IPS DF 4.7 (cell line): ENCODE measurements around the gene SSTR4.

Source experiments
- DNase-seq: peaks from one replicate; pipeline ENCODE4 v3.0.0-alpha.2; 2013; ENCODE audit warnings: low spot score; ENCODE audit errors: extremely low read depth

SSTR4 gene

GRCh38 chr20:23063581-23063980, 28.5 kb downstream of the SSTR4 start:
- DNase-seq: no peak

- no peak for DNase-seq
Observed at GRCh38 chr20:23065266-23066201, 30.4 kb downstream of the SSTR4 start.

GRCh38 chr20:23066772-23067171, 31.7 kb downstream of the SSTR4 start:
- DNase-seq: no peak

- no peak for DNase-seq
Observed at GRCh38 chr20:23068283-23068682, 33.2 kb downstream of the SSTR4 start.

- DNase-seq: no peak
Observed at GRCh38 chr20:23069108-23069507, 34.0 kb downstream of the SSTR4 start.

- DNase-seq: no peak
Observed at GRCh38 chr20:23071398-23071797, 36.3 kb downstream of the SSTR4 start.

GRCh38 chr20:23071996-23072395, 36.9 kb downstream of the SSTR4 start:
- DNase-seq: no peak

- DNase-seq: no peak
Observed at GRCh38 chr20:23072892-23073586, 37.9 kb downstream of the SSTR4 start.

GRCh38 chr20:23074052-23074451, 38.9 kb downstream of the SSTR4 start:
- no peak for DNase-seq

- DNase-seq: no peak
Observed at GRCh38 chr20:23077277-23077676, 42.2 kb downstream of the SSTR4 start.

GRCh38 chr20:23078351-23079015, 43.4 kb downstream of the SSTR4 start:
- no peak for DNase-seq

GRCh38 chr20:23079016-23079351, 43.9 kb downstream of the SSTR4 start:
- no peak for DNase-seq

- DNase-seq: no peak
Observed at GRCh38 chr20:23079926-23080325, 44.8 kb downstream of the SSTR4 start.

GRCh38 chr20:23080521-23080920, 45.4 kb downstream of the SSTR4 start:
- DNase-seq: no peak

GRCh38 chr20:23081263-23081819, 46.2 kb downstream of the SSTR4 start:
- no peak for DNase-seq

GRCh38 chr20:23082846-23083552, 47.9 kb downstream of the SSTR4 start:
- DNase-seq: no peak

GRCh38 chr20:23083553-23084220, 48.6 kb downstream of the SSTR4 start:
- DNase-seq: no peak

GRCh38 chr20:23084282-23084844, 49.3 kb downstream of the SSTR4 start:
- DNase-seq: no peak

GRCh38 chr20:23084845-23085365, 49.8 kb downstream of the SSTR4 start:
- DNase-seq: no peak

- DNase-seq: no peak
Observed at GRCh38 chr20:23085436-23086055, 50.4 kb downstream of the SSTR4 start.
